B cell (primary cell): Measurements from ENCODE around the gene PRKACG.

Experiments used
- EZH2 ChIP-seq: IDR thresholded peaks from 2 replicates; pipeline ENCODE4 v1.6.1; 2012; ENCODE audit warnings: borderline replicate concordance, low read depth, mild to moderate bottlenecking, moderate library complexity, low read length; ENCODE audit not compliant: insufficient read depth, poor library complexity, severe bottlenecking
- TF ChIP-seq, protein P1 (sequence below): fragments of 200-600 bp; IDR thresholded peaks from one replicate; pipeline ENCODE4 v1.8.0; 2022; ENCODE audit warnings: antibody characterized with exemption, mild to moderate bottlenecking

DNA sequence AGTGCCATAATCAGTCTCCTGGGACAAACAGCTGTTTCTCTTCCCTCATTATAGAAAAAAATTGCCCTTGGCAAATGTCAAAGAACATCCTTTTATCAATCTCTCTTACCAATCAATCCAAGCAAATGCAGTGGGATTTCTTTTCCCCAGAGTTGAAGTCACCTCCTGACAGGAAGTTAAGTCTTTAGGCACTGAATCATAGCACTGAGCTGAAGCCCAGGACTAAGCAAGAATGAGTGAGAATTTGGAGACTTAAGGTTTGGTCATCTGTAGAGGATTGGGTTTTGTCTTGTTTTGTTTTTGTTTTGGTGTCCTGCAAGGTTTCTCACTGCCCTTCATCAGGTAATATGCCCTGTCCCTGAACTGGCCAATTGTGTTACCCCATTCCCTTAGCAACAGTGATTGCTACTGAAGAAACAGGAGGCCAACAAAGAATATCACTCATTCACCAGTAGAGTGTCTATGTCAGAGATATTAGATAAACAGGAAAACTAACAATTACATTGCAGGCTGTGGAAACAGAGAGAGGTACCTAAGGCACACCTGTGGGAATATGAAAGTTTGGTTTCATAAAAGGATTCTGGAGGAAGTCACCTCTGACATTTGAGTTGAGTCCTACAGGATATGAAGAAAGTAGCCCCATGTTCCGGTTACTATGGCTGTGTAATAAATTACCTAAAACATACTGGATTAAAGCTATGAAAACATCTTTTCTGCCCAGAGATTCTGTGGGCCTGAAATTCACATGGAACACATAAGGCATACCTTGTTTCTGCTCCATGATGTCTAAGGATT lies 17.1 kb upstream of the PRKACG start:
- TF ChIP-seq, protein P1, sequence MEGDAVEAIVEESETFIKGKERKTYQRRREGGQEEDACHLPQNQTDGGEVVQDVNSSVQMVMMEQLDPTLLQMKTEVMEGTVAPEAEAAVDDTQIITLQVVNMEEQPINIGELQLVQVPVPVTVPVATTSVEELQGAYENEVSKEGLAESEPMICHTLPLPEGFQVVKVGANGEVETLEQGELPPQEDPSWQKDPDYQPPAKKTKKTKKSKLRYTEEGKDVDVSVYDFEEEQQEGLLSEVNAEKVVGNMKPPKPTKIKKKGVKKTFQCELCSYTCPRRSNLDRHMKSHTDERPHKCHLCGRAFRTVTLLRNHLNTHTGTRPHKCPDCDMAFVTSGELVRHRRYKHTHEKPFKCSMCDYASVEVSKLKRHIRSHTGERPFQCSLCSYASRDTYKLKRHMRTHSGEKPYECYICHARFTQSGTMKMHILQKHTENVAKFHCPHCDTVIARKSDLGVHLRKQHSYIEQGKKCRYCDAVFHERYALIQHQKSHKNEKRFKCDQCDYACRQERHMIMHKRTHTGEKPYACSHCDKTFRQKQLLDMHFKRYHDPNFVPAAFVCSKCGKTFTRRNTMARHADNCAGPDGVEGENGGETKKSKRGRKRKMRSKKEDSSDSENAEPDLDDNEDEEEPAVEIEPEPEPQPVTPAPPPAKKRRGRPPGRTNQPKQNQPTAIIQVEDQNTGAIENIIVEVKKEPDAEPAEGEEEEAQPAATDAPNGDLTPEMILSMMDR = no peak
- no peak for TF ChIP-seq EZH2
